GM23248 (cell line): ENCODE results near the gene ATP8A1.

Source experiments
- EZH2 ChIP-seq: fragments of 200-600 bp; sonication (generic); IDR thresholded peaks from 2 replicates; pipeline ENCODE4 v1.6.1; 2018; ENCODE audit warnings: antibody characterized with exemption, mild to moderate bottlenecking; ENCODE audit not compliant: insufficient read depth, poor library complexity, severe bottlenecking
- EZH2phosphoT487 ChIP-seq: fragments of 200-600 bp; sonication (generic); IDR thresholded peaks from 2 replicates; pipeline ENCODE4 v1.6.1; 2018; ENCODE audit warnings: antibody characterized with exemption, moderate library complexity, mild to moderate bottlenecking, low read depth; ENCODE audit not compliant: insufficient read depth

- TF ChIP-seq EZH2 (no peak), EZH2phosphoT487 (no peak)
These were observed 38.9 kb downstream of the ATP8A1 start for GRCh38 chr4:42618023-42618422.
